Measurements from ENCODE around the gene SNX18. TPM values are rescaled to one million over a fixed set of nuclear protein-coding genes. Genes with fewer than 3 reads are reported as not detected.

Gene SNX18
- total and polyA plus RNA-seq, 2 of the 4 experiments (the other 2 are of a cell fraction): 31.2 to 50.0 TPM

DNA sequence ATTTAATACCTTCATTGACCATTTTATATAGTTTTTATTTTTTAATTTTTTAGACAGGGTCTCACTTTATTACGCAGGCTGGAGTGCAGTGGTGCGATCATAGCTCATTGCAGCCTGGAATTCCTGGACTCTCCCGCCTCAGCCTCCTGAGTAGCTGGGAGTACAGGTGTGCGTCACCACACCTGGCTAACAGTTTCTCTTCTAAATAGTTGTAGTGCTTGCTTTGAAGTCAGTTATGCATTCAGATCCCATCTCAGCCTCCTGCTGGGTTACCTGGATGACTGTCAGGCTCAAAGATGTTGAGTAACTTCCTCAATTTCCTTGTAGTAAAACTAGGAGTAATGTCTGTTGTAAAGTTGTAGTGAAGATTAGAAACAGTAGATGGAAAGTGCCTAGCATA, 21.4 kb downstream of the SNX18 start:
- Histone ChIP-seq H3K23ac (ENCODE audit: low read depth, low read length) (no peak overlapping the region), H3K4me1 (ENCODE audit: control insufficient read depth, insufficient read depth, low read length) (peaks cover 9% of the 10 kb centered on the region), H3K9ac (ENCODE audit: low read depth, low read length) (no peak overlapping the region), H3K4me3 (ENCODE audit: insufficient read depth, low read depth, low read length) (no peak overlapping the region), H3K18ac (ENCODE audit: low read depth, low read length) (no peak overlapping the region), H4K8ac (ENCODE audit: low read depth in 2 of 2, low read length in 2 of 2) (no peak overlapping the region), H3K56ac (ENCODE audit: extremely low read depth, insufficient read depth, low read length) (no peak overlapping the region), H4K91ac (ENCODE audit: insufficient read depth, low read depth, low read length) (no peak overlapping the region), H2BK20ac (ENCODE audit: low read depth, low read length) (no peak overlapping the region), H3K27ac (ENCODE audit: insufficient read depth, low read length) (no peak overlapping the region), H4K5ac (ENCODE audit: low read depth, low read length) (no peak overlapping the region), H2AK9ac (replicated peaks; ENCODE audit: low read depth, low read length, poor library complexity) (no peak overlapping the region), H2AFZ (replicated peaks; ENCODE audit: low read length, poor library complexity) (no peak overlapping the region), H2BK15ac (ENCODE audit: low read depth, low read length) (no peak overlapping the region), H3K9me1 (ENCODE audit: insufficient read depth, low read length) (peaks cover 19% of the 10 kb centered on the region), H3K14ac (replicated peaks; ENCODE audit: low read depth, low read length) (no peak overlapping the region), H3K27me3 (ENCODE audit: control insufficient read depth, insufficient read depth, low read length) (no peaks in the 10 kb centered on the region), H3K79me1 (ENCODE audit: low read depth in 1 of 2, low read length in 2 of 2) (peaks cover 8 to 55% of the 10 kb centered on the region in 2 experiments; a peak in 2 of 4 replicates), H3K4ac (ENCODE audit: low read depth, low read length) (no peak overlapping the region), H2BK120ac (ENCODE audit: low read depth, low read length) (no peak overlapping the region), H2AK5ac (ENCODE audit: low read depth, low read length) (no peak overlapping the region), H4K20me1 (ENCODE audit: insufficient read depth, low read length) (peaks cover 91% of the 10 kb centered on the region), H2BK5ac (ENCODE audit: low read depth, low read length, poor library complexity, severe bottlenecking) (no peak overlapping the region), H3K4me2 (ENCODE audit: low read depth, low read length) (no peak overlapping the region), H3K36me3 (ENCODE audit: control insufficient read depth, insufficient read depth, low read length) (peaks cover 7% of the 10 kb centered on the region), H3K9me3 (ENCODE audit: control insufficient read depth, insufficient read depth, low read length) (no peaks in the 10 kb centered on the region)
- dilution Hi-C loops (cut with HindIII; ENCODE audit: low sequenced_read_pairs, unreplicated experiment) (no loop called here), intact Hi-C loops (cut with micrococcal nuclease) (no loop called here), in situ Hi-C loops (cut with MboI; ENCODE audit: low sequenced_read_pairs) (no loop called here)
- DNase-seq (no peak), ATAC-seq (ENCODE audit: low read depth) (no peak)
- no TSS peak for BruUV-seq (replicated peaks)
- TF ChIP-seq RFX5 (IDR thresholded peaks at IDR 0.05; ENCODE audit: low read depth, low read length): no peak
- TF ChIP-seq RCOR1 (IDR thresholded peaks at IDR 0.05; ENCODE audit: insufficient replicate concordance, low read length): no peak
- no CpG with 5 or more reads among the region's 4 CpGs for WGBS, 2 experiments (ENCODE audit: extremely low coverage in 2 of 2, insufficient read length in 1 of 2)
- POLR2A ChIA-PET (ENCODE audit: unreplicated experiment): no interaction called here
- CTCF ChIA-PET: no interaction called here
